Neural progenitor cell (in vitro differentiated cells): Measurements from ENCODE around the gene TENT5C. TPM values are rescaled to one million over a fixed set of nuclear protein-coding genes. Genes with fewer than 3 reads are reported as not detected.

ENCODE experiments used
- DNase-seq: peaks from one replicate; pipeline ENCODE4 v3.0.0-alpha.2; 2016; ENCODE audit warnings: low spot score
- H2AFZ ChIP-seq: fragments of 200-600 bp; sonication (generic); replicated peaks from 2 replicates; pipeline ENCODE4 v1.6.1; 2016; ENCODE audit warnings: antibody characterized with exemption
- H3F3A ChIP-seq: fragments of 200-600 bp; sonication (generic); 2 replicates; pipeline ENCODE4 v1.6.1; 2016; ENCODE audit warnings: antibody characterized with exemption, low read depth
- H3K27ac ChIP-seq: fragments of 200-600 bp; sonication (generic); 2 replicates; pipeline ENCODE4 v1.5.1; 2016; ENCODE audit warnings: mild to moderate bottlenecking
- H3K27me3 ChIP-seq: fragments of 200-600 bp; sonication (generic); 2 replicates; pipeline ENCODE4 v1.6.1; 2016; ENCODE audit warnings: mild to moderate bottlenecking, moderate library complexity
- H3K36me3 ChIP-seq: fragments of 200-600 bp; sonication (generic); 2 replicates; pipeline ENCODE4 v1.5.1; 2016
- H3K4me1 ChIP-seq: fragments of 200-600 bp; sonication (generic); 2 replicates; pipeline ENCODE4 v1.6.1; 2016; ENCODE audit warnings: mixed run types
- H3K4me2 ChIP-seq: fragments of 200-600 bp; sonication (generic); 2 replicates; pipeline ENCODE4 v1.6.1; 2016
- H3K4me3 ChIP-seq: fragments of 200-600 bp; sonication (generic); 2 replicates; pipeline ENCODE4 v1.5.1; 2016
- H3K79me2 ChIP-seq: fragments of 200-600 bp; sonication (generic); 2 replicates; pipeline ENCODE4 v1.6.1; 2016; ENCODE audit warnings: low read depth
- H3K9ac ChIP-seq: fragments of 200-600 bp; sonication (generic); 2 replicates; pipeline ENCODE4 v1.6.1; 2016
- H3K9me3 ChIP-seq: fragments of 200-600 bp; sonication (generic); 2 replicates; pipeline ENCODE4 v1.5.1; 2016; ENCODE audit warnings: low read depth
- H4K20me1 ChIP-seq: fragments of 200-600 bp; sonication (generic); 2 replicates; pipeline ENCODE4 v1.6.1; 2016; ENCODE audit warnings: low read depth
- H3K27ac Mint-ChIP-seq: 3 replicates; pipeline ENCODE4 v1.8.0; 2021; ENCODE audit warnings: mixed read lengths
- H3K27me3 Mint-ChIP-seq: 2 replicates; pipeline ENCODE4 v1.8.0; 2022; ENCODE audit warnings: low read depth, mild to moderate bottlenecking, inconsistent platforms, moderate library complexity, mixed read lengths; ENCODE audit not compliant: insufficient read depth
- H3K36me3 Mint-ChIP-seq: 3 replicates; pipeline ENCODE4 v1.8.0; 2021; ENCODE audit warnings: mixed read lengths
- H3K4me1 Mint-ChIP-seq: 3 replicates; pipeline ENCODE4 v1.8.0; 2021; ENCODE audit warnings: mixed read lengths
- H3K4me3 Mint-ChIP-seq: 3 replicates; pipeline ENCODE4 v1.8.0; 2021; ENCODE audit warnings: mild to moderate bottlenecking, moderate library complexity, mixed read lengths
- H3K9me3 Mint-ChIP-seq: 3 replicates; pipeline ENCODE4 v1.8.0; 2020; ENCODE audit warnings: mixed read lengths
- CTCF ChIP-seq: fragments of 200-600 bp; sonication (generic); IDR thresholded peaks from 2 replicates; pipeline ENCODE4 v1.5.1; 2017; ENCODE audit warnings: antibody characterized with exemption, mild to moderate bottlenecking
- EZH2 ChIP-seq: fragments of 200-600 bp; sonication (generic); IDR thresholded peaks from 2 replicates; pipeline ENCODE4 v1.6.1; 2017; ENCODE audit warnings: antibody characterized with exemption, mild to moderate bottlenecking, moderate library complexity
- EZH2phosphoT487 ChIP-seq: fragments of 200-600 bp; sonication (generic); IDR thresholded peaks from 2 replicates; pipeline ENCODE4 v1.6.1; 2017; ENCODE audit warnings: antibody characterized with exemption
- total RNA-seq: library from RNA; depleted of rRNA; stranded (reverse); fragments of >200 nt; gene quantifications from 2 replicates; pipeline ENCODE4 v1.2.3, GENCODE V29; 2015; ENCODE audit warnings: low replicate concordance

The TENT5C gene
- total RNA-seq, 1 donor from 2014 or later: 0.39 TPM

- Mint-ChIP-seq H3K27ac (no peak overlapping the region), H3K36me3 (no peaks in the 10 kb centered on the region), H3K27me3 (peaks cover 9% of the 10 kb centered on the region), H3K9me3 (no peaks in the 10 kb centered on the region), H3K4me3 (no peak overlapping the region), H3K4me1 (no peaks in the 10 kb centered on the region)
- H2AFZ ChIP-seq: no peak overlapping the region
- H3K36me3 ChIP-seq: no peaks in the 10 kb centered on the region
- H3K79me2 ChIP-seq: no peaks in the 10 kb centered on the region
- DNase-seq: no peak
- H4K20me1 ChIP-seq: no peaks in the 10 kb centered on the region
- no peak overlapping the region for H3K4me2 ChIP-seq
- no peaks in the 10 kb centered on the region for H3F3A ChIP-seq
- TF ChIP-seq EZH2phosphoT487 (no peak), EZH2 (no peak), CTCF (no peak)
- no peak overlapping the region for H3K9ac ChIP-seq
- no peaks in the 10 kb centered on the region for H3K4me1 ChIP-seq
- H3K9me3 ChIP-seq: no peaks in the 10 kb centered on the region
- H3K4me3 ChIP-seq: no peak overlapping the region
- H3K27ac ChIP-seq: no peak overlapping the region
- H3K27me3 ChIP-seq: no peaks in the 10 kb centered on the region
Measured at GRCh38 chr1:117622726-117623125, 16.9 kb downstream of the TENT5C start.

GRCh38 chr1:117623141-117623540 is 17.3 kb downstream of the TENT5C start:
- H2AFZ ChIP-seq: no peak overlapping the region
- Mint-ChIP-seq H3K36me3 (no peaks in the 10 kb centered on the region), H3K4me3 (no peak overlapping the region), H3K4me1 (no peaks in the 10 kb centered on the region), H3K9me3 (no peaks in the 10 kb centered on the region), H3K27ac (no peak overlapping the region), H3K27me3 (peaks cover 9% of the 10 kb centered on the region)
- no peak for DNase-seq
- H3K79me2 ChIP-seq: no peaks in the 10 kb centered on the region
- no peaks in the 10 kb centered on the region for H3K9me3 ChIP-seq
- H3K9ac ChIP-seq: no peak overlapping the region
- no peaks in the 10 kb centered on the region for H4K20me1 ChIP-seq
- H3K36me3 ChIP-seq: no peaks in the 10 kb centered on the region
- H3K27me3 ChIP-seq: no peaks in the 10 kb centered on the region
- no peak for TF ChIP-seq CTCF
- no peak for TF ChIP-seq EZH2
- TF ChIP-seq EZH2phosphoT487: no peak
- H3K27ac ChIP-seq: no peak overlapping the region
- H3K4me3 ChIP-seq: no peak overlapping the region
- no peak overlapping the region for H3K4me2 ChIP-seq
- H3K4me1 ChIP-seq: no peaks in the 10 kb centered on the region
- H3F3A ChIP-seq: no peaks in the 10 kb centered on the region

GRCh38 chr1:117623698-117624097 is 17.9 kb downstream of the TENT5C start:
- Histone ChIP-seq H2AFZ (no peak overlapping the region), H3K36me3 (no peaks in the 10 kb centered on the region), H3K79me2 (no peaks in the 10 kb centered on the region), H3K4me2 (no peak overlapping the region), H3K27ac (no peak overlapping the region), H3K9me3 (no peaks in the 10 kb centered on the region), H4K20me1 (no peaks in the 10 kb centered on the region), H3K4me1 (no peaks in the 10 kb centered on the region), H3K9ac (no peak overlapping the region), H3F3A (no peaks in the 10 kb centered on the region), H3K27me3 (no peaks in the 10 kb centered on the region), H3K4me3 (no peak overlapping the region)
- Mint-ChIP-seq H3K27me3 (peaks cover 9% of the 10 kb centered on the region), H3K27ac (no peak overlapping the region), H3K36me3 (no peaks in the 10 kb centered on the region), H3K4me1 (no peaks in the 10 kb centered on the region), H3K9me3 (no peaks in the 10 kb centered on the region), H3K4me3 (no peak overlapping the region)
- DNase-seq: no peak
- no peak for TF ChIP-seq EZH2phosphoT487
- TF ChIP-seq EZH2: no peak
- TF ChIP-seq CTCF: no peak
